NCI-H2107 (cell line): Measurements from ENCODE around the gene OR10R2.
"Not testable (repeated sequence)": the region's sequence is repeated elsewhere in the genome, so short reads cannot be mapped to it uniquely, and the experiment has no call there.

ENCODE experiments used
- DNase-seq: peaks from one replicate; lab custom pipeline; 2025; lab: John Stamatoyannopoulos, UW

OR10R2 gene, protein sequence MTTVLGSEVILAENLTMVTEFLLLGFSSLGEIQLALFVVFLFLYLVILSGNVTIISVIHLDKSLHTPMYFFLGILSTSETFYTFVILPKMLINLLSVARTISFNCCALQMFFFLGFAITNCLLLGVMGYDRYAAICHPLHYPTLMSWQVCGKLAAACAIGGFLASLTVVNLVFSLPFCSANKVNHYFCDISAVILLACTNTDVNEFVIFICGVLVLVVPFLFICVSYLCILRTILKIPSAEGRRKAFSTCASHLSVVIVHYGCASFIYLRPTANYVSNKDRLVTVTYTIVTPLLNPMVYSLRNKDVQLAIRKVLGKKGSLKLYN

DNA sequence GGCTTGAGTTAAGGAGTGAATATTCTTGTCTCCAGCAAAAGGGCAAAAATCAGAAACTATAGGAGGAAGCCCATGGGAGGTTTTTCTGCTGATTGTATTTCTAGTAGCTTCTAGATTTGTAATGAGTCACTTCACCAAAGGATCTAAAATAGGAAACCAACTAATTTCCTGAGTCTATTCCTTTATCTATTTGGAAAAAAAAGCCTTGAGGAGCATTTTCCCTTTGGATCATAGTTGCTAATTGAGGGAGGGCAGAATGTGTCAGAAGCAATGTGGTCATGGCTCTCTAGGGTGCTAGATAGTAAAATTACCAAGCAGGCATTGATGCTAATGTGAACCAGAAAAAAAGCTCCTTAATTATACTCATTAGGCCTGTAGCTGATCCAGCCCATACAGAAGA lies at the start of gene OR10R2:
TSS of gene OR10R2 (plus strand) at position 301 of the 400 bp plus-strand sequence. CDS start 106 bp downstream, outside the sequence.
- no peak for DNase-seq

DNA sequence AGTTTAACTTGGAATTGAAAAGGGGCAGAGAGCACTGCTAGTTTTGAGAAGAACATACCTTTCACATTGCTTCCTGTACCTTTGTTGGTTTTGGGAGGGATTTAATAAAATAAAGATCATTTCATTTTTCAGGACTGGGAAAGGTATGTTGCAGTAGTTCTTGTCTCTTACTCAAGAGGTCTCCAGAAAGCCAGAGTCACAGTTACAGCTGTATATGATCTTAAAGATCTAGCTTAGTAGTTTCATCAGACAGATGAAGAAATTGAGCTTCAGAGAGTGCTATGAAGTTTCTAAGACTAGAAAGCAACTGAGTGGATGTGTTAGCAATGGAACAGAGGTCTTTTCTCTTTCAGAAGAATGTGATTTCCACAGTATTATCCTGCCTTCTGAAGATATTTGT lies 47.0 kb upstream of the OR10R2 start:
- no peak for DNase-seq

DNA sequence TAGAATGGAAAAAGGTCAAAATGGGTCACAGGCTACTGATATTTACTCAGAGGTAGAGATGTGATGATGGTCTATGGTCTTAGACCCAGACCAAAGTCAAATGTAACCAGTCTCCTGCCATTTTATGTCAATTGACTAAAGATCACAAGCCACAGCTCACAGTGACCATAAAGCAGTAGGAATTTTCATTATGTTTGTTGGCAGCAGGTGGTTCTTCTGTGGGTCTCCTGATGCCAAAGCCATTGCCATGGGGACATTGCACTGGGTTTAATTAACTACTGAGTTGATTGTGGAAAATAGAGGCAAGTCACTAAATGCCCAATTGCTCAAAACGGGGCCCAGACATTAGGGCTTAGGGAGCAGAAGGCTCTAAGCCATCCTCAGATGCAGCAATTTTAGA lies 45.9 kb upstream of the OR10R2 start, which contains the start of gene OR10K2:
TSS of gene OR10K2 (minus strand) at position 101 of the 400 bp plus-strand sequence. CDS start 5,371 bp downstream, outside the sequence.
- no peak for DNase-seq

DNA sequence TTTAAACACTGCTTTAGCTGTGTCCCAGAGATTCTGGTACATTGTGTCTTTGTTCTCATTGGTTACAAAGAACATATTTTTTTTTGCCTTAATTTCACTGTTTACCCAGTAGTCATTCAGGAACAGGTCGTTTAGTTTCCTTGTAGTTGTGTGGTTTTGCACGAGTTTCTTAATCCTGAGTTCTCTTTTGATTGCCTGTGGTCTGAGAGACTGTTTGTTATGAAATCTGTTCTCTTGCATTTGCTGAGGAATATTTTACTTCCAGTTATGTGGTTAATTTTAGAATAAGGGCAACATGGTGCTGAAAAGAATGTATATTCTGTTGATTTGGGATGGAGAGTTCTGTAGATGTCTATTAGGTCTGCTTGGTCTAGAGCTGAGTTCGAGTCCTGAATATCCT lies 41.9 kb upstream of the OR10R2 start:
- not testable (repeated sequence) for DNase-seq

DNA sequence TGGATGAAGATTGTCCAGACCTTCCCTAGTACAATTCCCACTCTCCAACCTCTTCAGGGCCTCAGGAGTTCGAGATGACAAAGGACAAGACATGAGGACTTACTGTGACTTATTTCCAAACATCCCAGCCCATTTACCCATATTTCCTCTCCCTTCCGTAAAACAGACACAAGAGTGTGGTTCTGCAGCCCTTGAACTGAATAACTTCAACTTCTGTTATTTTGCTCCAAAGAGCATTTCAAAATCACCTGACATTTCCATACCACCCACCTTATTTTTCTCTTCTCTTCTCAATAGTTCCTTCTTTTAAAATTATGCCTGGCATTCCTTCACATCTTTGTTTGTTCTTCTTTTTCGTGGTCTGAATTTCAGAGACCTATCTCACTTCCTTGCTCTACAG lies 37.3 kb upstream of the OR10R2 start:
- no peak for DNase-seq

DNA sequence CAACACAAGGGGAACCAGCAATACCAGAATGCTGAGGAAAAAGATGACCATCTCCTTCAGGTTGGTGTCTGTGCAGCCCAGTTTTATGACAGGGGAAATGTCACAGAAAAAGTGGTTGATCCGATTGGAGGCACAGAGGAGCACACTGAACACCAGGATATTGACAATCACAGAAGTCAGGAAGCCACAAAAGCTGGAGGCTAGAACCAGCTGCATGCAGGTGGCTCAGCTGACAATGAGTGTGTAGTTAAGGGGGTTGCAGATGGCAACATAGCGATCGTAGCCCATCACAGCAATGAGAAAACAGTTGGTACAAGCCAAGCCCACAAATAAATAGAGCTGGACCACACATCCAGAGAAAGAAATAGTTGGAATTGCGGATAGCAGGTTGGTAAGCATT lies 26.6 kb upstream of the OR10R2 start:
- DNase-seq: no peak

DNA sequence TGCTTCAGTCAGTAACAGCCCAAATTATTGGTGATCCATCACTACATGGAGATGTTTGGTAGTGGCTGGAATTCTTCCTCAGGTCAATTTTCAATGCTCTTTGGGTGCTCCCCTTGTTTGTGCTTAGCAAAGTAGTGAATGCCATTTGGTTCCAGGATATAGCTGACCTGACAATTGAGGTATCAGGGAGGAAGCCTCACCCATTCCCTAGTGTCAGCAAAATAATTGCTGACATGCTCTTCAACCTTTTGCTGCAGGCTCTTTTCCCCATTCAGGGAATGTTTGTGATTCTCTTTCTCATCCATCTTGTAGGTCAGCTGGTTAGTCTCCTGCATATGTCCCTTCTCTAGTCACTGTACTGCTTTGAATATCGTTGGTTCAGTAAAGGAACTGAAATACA lies 17.5 kb upstream of the OR10R2 start:
- no peak for DNase-seq

DNA sequence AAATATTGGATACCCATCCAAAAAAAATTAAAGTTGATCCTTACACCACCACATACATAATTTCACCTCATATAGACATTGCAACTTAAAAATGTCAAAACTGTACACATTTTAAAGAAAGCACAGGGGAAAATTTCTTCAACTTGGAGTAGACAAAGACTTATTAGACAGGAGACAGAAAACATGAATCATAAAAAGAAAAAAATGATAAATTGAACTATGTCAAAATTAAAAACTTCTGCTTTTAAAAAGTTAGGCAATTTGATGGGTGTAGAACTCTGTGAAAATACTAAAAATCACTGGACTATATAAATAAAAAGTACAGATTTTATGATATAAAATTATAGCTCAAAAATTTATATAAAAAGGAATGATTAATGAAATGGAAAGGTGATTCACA lies 14.8 kb upstream of the OR10R2 start:
- DNase-seq: no peak

DNA sequence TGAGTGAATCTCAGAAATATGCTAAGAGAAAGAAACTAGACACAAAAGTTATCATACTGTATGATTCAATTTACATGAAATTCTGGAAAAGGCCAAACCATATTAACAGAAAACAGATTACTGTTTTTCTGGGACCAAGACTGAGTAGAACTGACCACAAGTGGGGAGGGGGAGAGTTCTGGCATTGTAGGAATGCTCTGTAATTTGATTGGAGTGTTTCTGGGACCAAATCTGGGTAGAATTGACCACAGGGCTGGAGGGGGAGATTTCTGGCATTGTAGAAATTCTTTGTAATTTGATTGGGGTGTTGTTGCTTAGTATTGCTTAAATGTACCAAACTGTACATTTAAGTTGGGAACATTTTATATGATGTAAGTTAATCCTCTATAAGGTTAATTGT lies 13.8 kb upstream of the OR10R2 start:
- no peak for DNase-seq

DNA sequence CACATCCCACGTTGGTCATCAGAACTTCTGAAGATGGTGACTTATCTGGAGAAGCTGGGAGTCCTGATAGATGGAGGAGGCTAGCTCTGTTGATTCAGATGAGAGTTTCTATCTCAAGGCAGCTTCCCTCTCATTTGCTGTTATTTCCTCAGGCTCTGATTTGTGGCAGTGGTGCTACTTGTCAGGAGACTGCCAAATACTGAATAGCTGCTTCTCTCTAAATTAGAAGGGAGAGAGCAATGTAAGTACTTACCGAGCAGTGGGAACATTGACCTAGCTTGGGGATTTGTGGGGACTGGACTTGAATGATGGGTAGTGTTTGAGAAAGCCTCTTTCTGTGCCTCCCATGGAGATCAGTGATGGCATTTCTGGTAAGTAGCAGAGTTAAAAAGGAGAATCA lies 10.5 kb upstream of the OR10R2 start, which contains the start of gene OR10K1:
TSS of gene OR10K1 (plus strand) at position 301 of the 400 bp plus-strand sequence. CDS start 3,728 bp downstream, outside the sequence.
- DNase-seq: no peak

DNA sequence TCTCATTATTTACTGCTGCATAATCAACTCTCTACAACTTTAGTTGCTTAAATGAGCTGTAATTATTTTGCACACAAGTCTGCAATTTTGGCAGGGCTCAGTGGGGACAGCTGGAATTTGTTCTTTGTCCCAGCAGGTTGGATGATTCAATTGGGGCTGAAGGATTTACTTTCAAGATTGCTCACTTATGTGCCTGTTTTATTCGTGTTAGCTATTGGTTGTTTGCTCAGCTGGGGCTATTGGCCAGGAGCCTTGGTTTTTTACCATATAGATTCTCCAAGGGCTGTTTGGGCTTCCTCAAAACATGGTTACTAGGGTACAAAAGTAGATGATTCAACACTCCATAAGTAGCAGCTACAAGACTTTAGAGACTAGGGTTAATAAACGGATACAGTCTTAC lies 13.4 kb downstream of the OR10R2 start:
- DNase-seq: no peak

DNA sequence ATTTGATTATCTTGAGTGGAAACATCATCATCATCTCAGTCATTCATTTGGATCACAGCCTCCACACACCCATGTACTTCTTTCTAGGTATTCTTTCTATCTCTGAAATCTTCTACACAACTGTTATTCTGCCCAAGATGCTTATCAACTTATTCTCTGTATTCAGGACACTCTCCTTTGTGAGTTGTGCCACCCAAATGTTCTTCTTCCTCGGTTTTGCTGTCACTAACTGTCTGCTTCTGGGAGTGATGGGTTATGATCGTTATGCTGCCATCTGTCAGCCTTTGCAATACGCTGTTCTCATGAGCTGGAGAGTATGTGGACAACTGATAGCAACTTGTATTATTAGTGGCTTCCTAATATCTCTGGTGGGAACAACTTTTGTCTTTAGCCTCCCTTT lies 19.3 kb downstream of the OR10R2 start:
- no peak for DNase-seq

DNA sequence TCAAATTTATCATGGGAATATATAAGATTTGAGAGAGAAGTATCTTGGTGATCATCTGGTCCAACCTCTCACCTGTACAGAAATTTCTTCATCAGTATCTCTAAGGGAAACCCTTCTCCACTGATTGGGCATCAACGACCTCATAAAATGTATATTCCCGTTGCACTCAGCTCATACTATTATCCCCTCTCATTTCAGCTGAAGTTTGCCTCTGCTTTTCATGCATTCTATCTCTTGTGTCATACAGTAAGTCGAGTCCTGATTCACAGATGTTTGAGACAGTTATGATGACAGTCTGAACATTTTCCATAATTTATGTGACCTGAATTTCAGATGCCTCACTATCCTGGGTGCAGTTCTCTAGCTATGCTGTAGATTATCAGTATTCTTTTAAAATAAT lies 21.0 kb downstream of the OR10R2 start:
- no peak for DNase-seq

DNA sequence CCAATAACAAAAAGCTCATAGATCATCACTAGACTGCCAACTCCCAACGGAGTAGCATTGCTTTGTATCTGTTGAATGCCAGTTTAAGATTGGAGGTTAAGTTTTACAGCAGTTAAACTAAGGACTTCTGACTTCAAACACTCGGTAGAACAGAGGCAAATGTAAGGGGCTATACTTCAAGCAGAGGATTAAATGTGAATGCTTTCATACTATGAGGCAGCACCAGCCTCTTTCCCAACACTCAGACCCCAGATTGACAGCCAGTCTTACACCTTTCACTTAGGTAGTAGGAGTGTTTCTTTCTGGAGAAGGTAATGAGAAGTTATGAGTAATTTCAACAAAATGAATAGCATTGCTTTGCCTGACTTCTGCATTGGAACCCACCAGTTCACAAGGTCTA lies 22.8 kb downstream of the OR10R2 start:
- DNase-seq: no peak

DNA sequence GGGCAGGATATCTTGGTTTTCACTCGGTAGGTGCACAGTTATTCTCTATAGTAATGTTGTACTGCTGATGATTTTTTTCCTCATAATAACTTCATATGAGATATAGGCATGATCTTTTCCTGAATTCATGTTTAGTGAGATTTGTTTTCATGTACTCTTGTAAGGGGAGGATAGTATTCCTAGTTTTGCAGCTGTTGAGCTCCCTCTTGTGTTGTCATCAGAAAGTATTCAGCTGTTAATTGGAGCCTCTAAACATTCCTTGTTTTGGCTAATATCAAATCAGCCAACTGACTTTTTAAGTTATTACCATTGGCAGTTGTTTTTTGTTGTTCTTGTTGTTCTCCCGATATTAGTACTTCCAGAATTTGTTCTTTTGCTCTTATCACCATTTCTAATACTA lies 24.4 kb downstream of the OR10R2 start:
- DNase-seq: no peak

DNA sequence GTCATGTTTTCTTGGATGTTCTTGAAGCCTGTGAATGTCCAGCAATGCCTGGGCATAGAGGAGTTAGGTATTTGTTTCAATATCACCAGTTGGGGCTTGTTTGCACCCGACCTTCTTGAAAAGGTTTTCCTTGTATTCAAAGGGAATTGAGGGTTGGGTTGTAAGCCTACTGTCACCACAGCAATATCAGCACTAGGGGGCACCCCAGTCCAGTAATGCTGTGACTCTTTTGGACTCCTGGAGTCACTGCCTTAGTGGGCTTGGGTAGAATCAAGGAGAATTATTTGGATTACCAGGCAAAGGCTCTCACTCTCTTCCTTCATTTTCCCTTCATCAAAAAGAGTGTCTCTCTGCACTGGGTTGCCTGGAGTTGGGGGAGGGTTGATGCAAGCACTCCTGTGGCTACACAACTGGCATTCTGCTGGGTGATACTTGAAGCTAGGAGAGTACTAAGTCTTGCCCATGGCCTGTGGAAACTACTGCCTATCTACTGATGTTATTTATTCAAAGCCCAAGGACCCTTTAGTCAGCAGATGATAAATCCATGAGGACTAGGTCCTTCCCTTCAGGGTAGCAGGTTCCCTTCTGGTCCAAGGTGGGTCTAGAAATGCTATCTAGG lies 34.5 kb downstream of the OR10R2 start:
- DNase-seq: no peak

DNA sequence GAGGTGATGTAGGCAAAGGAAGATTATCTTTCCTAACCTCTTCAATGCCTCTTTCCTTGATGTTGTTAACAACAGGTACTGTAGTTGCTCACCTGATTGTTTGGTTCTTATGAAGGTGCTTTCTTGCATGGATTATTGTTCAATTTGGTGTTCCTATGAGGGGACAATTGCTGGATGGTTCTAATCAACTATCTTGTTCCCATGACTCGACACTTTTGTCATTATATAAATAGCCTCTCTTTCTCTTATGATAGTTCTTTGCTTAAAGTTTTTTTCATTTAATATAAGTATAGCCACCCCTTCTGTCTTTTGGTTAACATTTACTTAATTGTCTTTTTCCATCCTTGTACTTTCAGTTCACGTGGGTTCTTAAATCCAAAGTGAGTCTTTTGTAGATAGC lies 35.5 kb downstream of the OR10R2 start:
- DNase-seq: no peak

DNA sequence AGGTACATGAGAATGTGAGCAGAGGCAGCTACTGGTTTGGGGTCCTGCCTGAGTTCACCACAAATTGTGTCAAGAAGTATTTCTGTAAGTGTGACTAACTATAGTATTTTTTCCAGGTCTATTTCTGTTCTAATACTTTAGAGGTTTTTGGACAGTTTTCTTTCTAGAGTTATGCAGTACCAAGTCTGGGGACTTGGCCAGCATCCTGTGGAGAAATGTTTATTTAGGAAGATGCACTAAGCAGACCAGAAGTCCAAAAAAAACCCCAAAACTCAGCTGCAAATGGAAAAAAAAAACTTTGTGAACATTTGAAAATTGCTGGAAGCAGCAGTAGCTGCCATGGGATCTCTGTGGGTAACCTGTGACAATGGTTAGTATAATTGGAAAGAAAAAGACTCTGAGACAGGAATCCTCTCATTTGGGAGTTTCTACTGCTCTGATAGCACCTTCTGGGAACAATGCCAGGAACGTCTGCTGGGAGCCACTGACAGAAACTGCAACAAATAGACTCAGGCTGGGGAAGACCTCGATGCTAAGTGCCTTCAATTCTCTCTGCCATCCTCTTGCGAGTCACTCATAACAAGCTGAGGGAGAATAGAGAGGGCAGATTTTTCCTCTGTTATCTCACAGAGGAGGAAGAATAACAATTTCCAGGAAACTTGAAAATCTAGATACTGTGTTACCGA lies 37.6 kb downstream of the OR10R2 start:
- DNase-seq: no peak

DNA sequence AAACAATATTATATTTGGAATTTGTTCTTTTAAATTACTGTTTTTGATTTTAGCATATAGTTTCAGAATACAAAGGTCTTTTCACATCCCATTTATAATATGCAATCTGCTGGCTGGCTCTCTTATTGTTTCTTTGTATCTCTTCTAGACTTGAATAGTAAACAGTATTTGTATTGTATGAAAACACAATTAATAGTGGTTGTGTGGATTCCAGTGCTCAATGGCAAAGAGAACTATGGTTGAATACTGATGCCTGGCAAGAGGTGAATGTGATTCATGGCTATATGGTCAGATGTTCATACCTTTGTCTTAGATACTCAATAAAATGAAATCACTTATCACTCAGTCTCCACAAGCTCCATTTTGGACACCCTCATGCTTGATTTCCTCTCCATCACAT lies 44.9 kb downstream of the OR10R2 start:
- DNase-seq: no peak

DNA sequence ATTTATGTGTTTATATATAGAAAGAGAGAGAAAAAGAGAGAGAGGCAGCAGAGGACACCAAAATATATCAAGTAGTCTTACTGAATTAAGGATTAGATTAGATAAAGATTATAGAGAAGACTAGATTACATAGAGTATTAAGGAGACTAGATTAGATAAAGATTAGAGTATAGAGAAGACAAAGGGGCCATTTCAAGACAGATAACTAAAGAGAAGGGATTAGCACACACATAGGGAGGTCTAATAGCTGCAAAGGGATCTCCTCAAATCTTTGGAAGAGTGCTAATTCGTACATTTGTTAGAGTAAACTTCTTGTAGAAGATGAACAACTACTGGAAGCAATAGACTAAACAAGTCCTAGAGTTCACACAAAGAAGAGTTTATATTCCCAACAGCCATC lies 48.0 kb downstream of the OR10R2 start:
- no peak for DNase-seq

DNA sequence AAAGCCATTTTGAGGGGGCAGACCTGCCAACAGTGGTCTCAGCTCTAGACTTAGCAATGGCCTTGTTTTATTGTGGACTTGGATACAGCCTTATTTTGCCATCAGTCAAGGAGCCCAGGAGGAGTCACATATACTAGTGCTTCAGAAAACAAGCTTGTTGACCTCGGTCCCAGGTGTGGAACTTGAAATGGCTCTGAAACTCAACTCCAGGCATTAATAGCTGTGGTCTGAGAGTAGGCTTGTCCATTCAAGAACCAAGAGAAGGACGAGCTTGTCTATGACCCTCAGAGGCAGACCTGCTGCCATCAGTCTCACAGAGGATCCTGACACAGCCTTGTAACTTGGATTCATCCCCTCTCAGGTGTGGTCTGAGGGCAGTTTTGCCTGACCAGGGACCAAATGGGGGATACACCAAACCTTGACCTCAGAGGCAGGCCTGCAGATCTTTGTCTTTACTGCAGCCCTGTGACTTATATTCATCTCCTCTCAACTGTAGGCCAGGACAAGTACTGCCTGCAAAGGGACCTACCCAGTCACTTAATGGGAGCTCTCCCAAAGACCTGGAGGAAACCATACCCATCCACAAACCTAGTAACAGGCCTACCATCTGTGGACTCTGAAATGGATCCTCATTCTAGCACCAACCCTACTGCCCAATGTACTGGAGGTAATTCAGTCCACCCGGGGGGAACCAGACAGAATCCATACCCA lies 49.1 kb downstream of the OR10R2 start:
- DNase-seq: no peak

DNA sequence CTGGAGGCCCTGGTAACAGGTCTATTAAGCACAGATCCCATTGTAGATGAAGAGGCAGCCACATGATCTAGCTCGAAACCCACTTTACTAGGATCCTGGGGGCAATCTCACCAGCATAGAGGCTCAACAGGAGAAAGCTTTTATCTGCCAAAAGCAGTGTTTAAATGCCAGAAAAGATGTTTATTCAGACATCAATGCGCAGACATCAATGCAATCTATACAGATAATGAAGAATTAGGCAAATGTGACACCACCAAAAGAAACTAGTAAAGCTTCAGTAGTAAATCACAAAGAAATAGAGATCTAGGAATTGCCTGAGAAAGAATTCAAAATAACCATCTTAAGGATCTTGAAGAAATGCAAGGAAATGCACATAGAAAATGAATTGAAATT lies 49.6 kb downstream of the OR10R2 start:
- DNase-seq: no peak
